ENCODE results near the gene PCDH9.

PCDH9 gene

GRCh38 chr13:67221630-67222226 lies 8.4 kb downstream of the PCDH9 start:
- POLR2A ChIA-PET, result no interaction called here
- no peak for TF ChIP-seq CTCF (IDR thresholded peaks at IDR 0.05; ENCODE audit: insufficient read depth, low read length, missing control alignments)
- no peak overlapping the region for H3K4me3 ChIP-seq (ENCODE audit: low read depth, low read length)
- CTCF ChIA-PET, result interaction anchor here (1.7 kb wide), 1 partner anchor 14 kb away, joined by 3 read pairs; no protein-coding TSS in a partner anchor
- DNase-seq (ENCODE audit: low read depth, low spot score), result no peak

- TF ChIP-seq CTCF (IDR thresholded peaks at IDR 0.05; ENCODE audit: insufficient read depth, low read length, missing control alignments), result no peak
- CTCF ChIA-PET, result no interaction called here
- POLR2A ChIA-PET, result no interaction called here
- H3K4me3 ChIP-seq (ENCODE audit: low read depth, low read length), result no peak overlapping the region
- DNase-seq (ENCODE audit: low read depth, low spot score), result no peak
Observed at GRCh38 chr13:67219113-67219512, 11.0 kb downstream of the PCDH9 start.

- no peak for TF ChIP-seq CTCF (IDR thresholded peaks at IDR 0.05; ENCODE audit: insufficient read depth, low read length, missing control alignments)
- H3K4me3 ChIP-seq (ENCODE audit: low read depth, low read length), result no peak overlapping the region
- CTCF ChIA-PET, result no interaction called here
- DNase-seq (ENCODE audit: low read depth, low spot score), result no peak
- POLR2A ChIA-PET, result no interaction called here
Observed at GRCh38 chr13:67217880-67218279, 12.3 kb downstream of the PCDH9 start.

GRCh38 chr13:67216864-67217263 lies 13.3 kb downstream of the PCDH9 start:
- H3K4me3 ChIP-seq (ENCODE audit: low read depth, low read length), result no peak overlapping the region
- CTCF ChIA-PET, result no interaction called here
- no peak for TF ChIP-seq CTCF (IDR thresholded peaks at IDR 0.05; ENCODE audit: insufficient read depth, low read length, missing control alignments)
- POLR2A ChIA-PET, result no interaction called here
- DNase-seq (ENCODE audit: low read depth, low spot score), result no peak

GRCh38 chr13:67210208-67210607 lies 19.9 kb downstream of the PCDH9 start:
- POLR2A ChIA-PET, result no interaction called here
- CTCF ChIA-PET, result no interaction called here
- TF ChIP-seq CTCF (IDR thresholded peaks at IDR 0.05; ENCODE audit: insufficient read depth, low read length, missing control alignments), result no peak
- H3K4me3 ChIP-seq (ENCODE audit: low read depth, low read length), result no peak overlapping the region
- no peak for DNase-seq (ENCODE audit: low read depth, low spot score)

- no peak for DNase-seq (ENCODE audit: low read depth, low spot score)
- ChIA-PET CTCF (interaction anchor here (1.2 kb wide), 1 partner anchor 23 kb away, joined by 4 read pairs; no protein-coding TSS in a partner anchor), POLR2A (no interaction called here)
- no peak overlapping the region for H3K4me3 ChIP-seq (ENCODE audit: low read depth, low read length)
- TF ChIP-seq CTCF (IDR thresholded peaks at IDR 0.05; ENCODE audit: insufficient read depth, low read length, missing control alignments), result no peak
Observed at GRCh38 chr13:67208552-67208951, 21.6 kb downstream of the PCDH9 start.
